HG02870 (cell line): ENCODE data around the gene PRDM16.

ENCODE experiments used
- ATAC-seq: cut with Tn5 transposase; IDR thresholded peaks from one replicate; pipeline ENCODE4 v1.9.1; 2021; ENCODE audit warnings: mild to moderate bottlenecking, moderate library complexity; ENCODE audit not compliant: unreplicated experiment

PRDM16 gene

GRCh38 chr1:3120994-3121393, 52.0 kb downstream of the PRDM16 start:
- no peak for ATAC-seq

- ATAC-seq = no peak
These were observed 52.6 kb downstream of the PRDM16 start for GRCh38 chr1:3121401-3122210.

- ATAC-seq = no peak
These were observed 53.3 kb downstream of the PRDM16 start for GRCh38 chr1:3122311-3122710.

- no peak for ATAC-seq
These were observed 55.2 kb downstream of the PRDM16 start for GRCh38 chr1:3124246-3124645.

- ATAC-seq = no peak
These were observed 56.1 kb downstream of the PRDM16 start for GRCh38 chr1:3125078-3125477.

- no peak for ATAC-seq
These were observed 56.8 kb downstream of the PRDM16 start for GRCh38 chr1:3125546-3126368.

GRCh38 chr1:3126756-3127678, 58.0 kb downstream of the PRDM16 start:
- no peak for ATAC-seq

- ATAC-seq = no peak
These were observed 58.7 kb downstream of the PRDM16 start for GRCh38 chr1:3127738-3128137.

- ATAC-seq = no peak
These were observed 59.6 kb downstream of the PRDM16 start for GRCh38 chr1:3128431-3129132.

GRCh38 chr1:3129133-3129490, 60.1 kb downstream of the PRDM16 start:
- ATAC-seq = no peak

GRCh38 chr1:3130268-3130667, 61.3 kb downstream of the PRDM16 start:
- ATAC-seq = no peak

GRCh38 chr1:3132660-3133059, 63.7 kb downstream of the PRDM16 start:
- no peak for ATAC-seq

- ATAC-seq = no peak
These were observed 64.7 kb downstream of the PRDM16 start for GRCh38 chr1:3133686-3134085.

- ATAC-seq = no peak
These were observed 65.5 kb downstream of the PRDM16 start for GRCh38 chr1:3134381-3135072.

GRCh38 chr1:3135073-3135702, 66.2 kb downstream of the PRDM16 start:
- ATAC-seq = no peak

GRCh38 chr1:3135744-3136455, 66.9 kb downstream of the PRDM16 start:
- no peak for ATAC-seq

- no peak for ATAC-seq
These were observed 67.5 kb downstream of the PRDM16 start for GRCh38 chr1:3136532-3136931.

GRCh38 chr1:3137111-3138100, 68.4 kb downstream of the PRDM16 start:
- no peak for ATAC-seq
